Kidney (tissue), 14 donors: ENCODE results near the gene PRDM16. TPM values are rescaled to one million over a fixed set of nuclear protein-coding genes. Genes with fewer than 3 reads are reported as not detected.

Experiments used
- DNase-seq, 5 donors: peaks; one replicate each; pipeline ENCODE4 v3.0.0-alpha.2; 2013 to 2020
- FAIRE-seq: peaks from 2 replicates; lab custom pipeline; 2012; peaks lifted over from hg19 to GRCh38; lab: Jason Lieb, UNC
- H3K27ac ChIP-seq, 2 donors: one replicate each; pipeline ENCODE4 v1.7.0; 2013; ENCODE audit warnings: low read depth in 2 of 2, low read length in 2 of 2, inconsistent platforms in 1 of 2
- H3K27me3 ChIP-seq: one replicate; pipeline ENCODE4 v1.7.1; 2013; ENCODE audit warnings: low read length, inconsistent platforms; ENCODE audit not compliant: control insufficient read depth, insufficient read depth
- H3K36me3 ChIP-seq, 3 donors: one replicate each; pipeline versions ENCODE4 v1.7.0 to v1.7.1; 2013; ENCODE audit warnings: low read length in 3 of 3, control low read depth in 1 of 3, inconsistent platforms in 1 of 3; ENCODE audit not compliant: insufficient read depth in 3 of 3, control insufficient read depth in 2 of 3
- H3K4me1 ChIP-seq, 3 donors: one replicate each; pipeline versions ENCODE4 v1.7.0 to v1.7.1; 2013; ENCODE audit warnings: low read length in 3 of 3, inconsistent platforms in 1 of 3, low read depth in 1 of 3; ENCODE audit not compliant: control insufficient read depth in 2 of 3, insufficient read depth in 2 of 3
- H3K4me3 ChIP-seq, 3 donors: one replicate each; pipeline versions ENCODE4 v1.7.0 to v1.8.1; 2013; ENCODE audit warnings: low read length in 3 of 3, control low read depth in 1 of 3, inconsistent platforms in 1 of 3
- H3K9ac ChIP-seq, 3 donors: one replicate each; pipeline versions ENCODE4 v1.7.0 to v1.7.1; 2013; ENCODE audit warnings: low read length in 3 of 3, control low read depth in 1 of 3, inconsistent platforms in 1 of 3
- H3K9me3 ChIP-seq, 3 donors: one replicate each; pipeline versions ENCODE4 v1.7.0 to v1.7.1; 2013; ENCODE audit warnings: low read length in 3 of 3, control low read depth in 1 of 3, inconsistent platforms in 1 of 3; ENCODE audit not compliant: control insufficient read depth in 2 of 3, insufficient read depth in 1 of 3
- CTCF ChIP-seq: IDR thresholded peaks from 3 replicates; pipeline ENCODE4 v1.5.1; 2012; ENCODE audit warnings: mild to moderate bottlenecking, moderate library complexity, borderline replicate concordance; ENCODE audit not compliant: insufficient read depth; ENCODE audit errors: extremely low read depth
- intact Hi-C: fragments of 100-400 bp; cut with DNase I; formaldehyde crosslinking; loops from one replicate; pipeline ENCODE4 v1.11.1; 2022
- polyA plus RNA-seq: library from polyadenylated mRNA; stranded (reverse); fragments of 350-450 nt; fragmentation: Illumina TruSeq; extraction: RNeasy Lipid Tissue Mini Kit (QIAGEN cat#74804); gene quantifications from one replicate; pipeline ENCODE4 v1.2.3, GENCODE V29; 2014; ENCODE audit warnings: low read depth, low replicate concordance; ENCODE audit not compliant: insufficient read depth
- total RNA-seq: library from RNA; stranded (reverse); fragmentation: NEBNext Ultra II Directional; extraction: Animal tissue kit (Norgen Biotek cat#: 25700); gene quantifications from one replicate; pipeline ENCODE4 v1.2.1, GENCODE V29; 2021
- donor health status: control.
- donor health status: control.
- donor health status: control.
- donor health status: control.
- donor health status: control.
- donor health status: DM: yes; HTN: yes; CAD: no.
- donor health status: Normal renal cell carcinoma (clear cell type).

PRDM16 gene
- total and polyA plus RNA-seq, 2 donors from 2014 or later = 3.0 to 21.9 TPM

- intact Hi-C loops = no loop called here
- H3K36me3 ChIP-seq = no peaks in the 10 kb centered on the region
- H3K9ac ChIP-seq = no peak overlapping the region
- no peaks in the 10 kb centered on the region for H3K9me3 ChIP-seq
- H3K4me1 ChIP-seq = peaks cover 0 to 11% (median 0%) of the 10 kb centered on the region in 3 donors
- DNase-seq = no peak
- no peak for FAIRE-seq
- no peak overlapping the region for H3K27ac ChIP-seq
- peaks cover 12% of the 10 kb centered on the region for H3K27me3 ChIP-seq
- no peak for TF ChIP-seq CTCF
- no peak overlapping the region for H3K4me3 ChIP-seq
Measured at GRCh38 chr1:3134381-3135072, 65.5 kb downstream of the PRDM16 start.

DNA sequence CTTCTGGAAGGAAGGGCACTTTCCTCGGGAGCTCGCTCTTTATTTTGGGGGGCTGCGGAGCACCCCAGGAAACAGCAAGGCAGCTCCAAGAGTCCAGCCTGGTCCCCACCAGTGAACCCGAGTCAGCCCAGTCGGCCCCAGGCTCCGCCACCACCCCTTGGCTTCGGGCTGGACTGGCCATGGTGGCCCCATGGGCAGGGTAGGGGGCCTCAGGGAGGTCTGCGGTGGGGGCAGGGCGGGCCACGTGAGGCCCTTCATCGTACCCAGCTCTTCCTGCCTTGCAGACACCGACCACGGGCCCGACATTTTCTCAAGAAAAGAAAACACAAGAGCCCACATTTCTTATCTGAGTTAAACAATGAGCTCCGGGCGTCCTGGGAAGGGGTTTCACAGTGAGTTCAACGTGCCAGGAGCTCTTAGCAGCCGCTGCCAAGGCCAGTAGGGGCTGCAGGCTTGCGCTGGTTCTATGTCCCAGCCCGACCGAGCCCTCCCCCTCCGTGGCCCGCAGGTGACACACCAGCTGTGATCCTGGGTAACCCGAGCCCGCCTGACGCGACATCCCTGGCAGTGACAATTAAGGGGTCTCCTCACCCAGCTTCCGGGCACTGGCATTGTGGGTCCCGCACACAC lies 66.2 kb downstream of the PRDM16 start:
- Histone ChIP-seq H3K27me3 (peaks cover 14% of the 10 kb centered on the region), H3K9me3 (no peaks in the 10 kb centered on the region), H3K36me3 (no peaks in the 10 kb centered on the region), H3K27ac (no peak overlapping the region), H3K9ac (no peak overlapping the region), H3K4me1 (peaks cover 0 to 11% (median 0%) of the 10 kb centered on the region in 3 donors), H3K4me3 (no peak overlapping the region)
- DNase-seq (peak in 2 of 5 donors; percentile 51 to 68), FAIRE-seq (no peak)
- TF ChIP-seq CTCF = no peak
- intact Hi-C loops = no loop called here

DNA sequence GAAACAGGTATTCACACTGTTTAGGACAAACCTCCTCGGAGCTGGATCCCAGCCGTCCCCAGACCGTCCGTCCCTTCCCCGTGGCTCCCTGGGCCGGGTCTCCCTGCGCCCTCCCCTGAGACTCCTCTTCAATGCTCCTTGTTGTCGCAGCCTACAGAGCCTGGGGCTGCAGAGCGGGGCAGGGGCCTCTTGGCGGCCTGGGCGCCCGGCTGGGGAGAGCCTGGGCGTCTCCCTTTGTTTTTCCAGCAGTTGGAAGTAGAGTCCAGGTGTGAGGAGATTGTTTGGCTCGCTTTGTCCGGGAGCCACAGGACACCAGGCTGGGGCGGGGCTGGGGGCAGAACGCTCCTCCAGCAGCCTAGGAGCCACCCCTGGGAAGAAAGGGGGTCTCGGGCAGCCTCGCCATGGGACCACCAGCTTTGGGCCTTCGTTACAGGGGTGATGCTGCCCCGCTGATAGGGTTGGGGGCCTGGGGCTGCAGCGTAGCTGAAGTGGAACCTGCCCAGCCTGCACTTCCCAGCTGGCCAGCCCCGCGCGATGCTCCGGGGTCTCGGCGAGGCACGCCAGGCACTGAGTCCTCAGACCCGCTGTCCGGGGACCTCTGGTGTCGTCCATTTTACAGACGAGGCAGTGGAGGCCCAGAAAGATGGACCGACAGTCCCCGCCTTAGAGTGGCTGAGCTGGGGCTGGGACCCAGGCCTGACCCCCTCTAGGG lies 66.9 kb downstream of the PRDM16 start:
- H3K4me1 ChIP-seq = peaks cover 0 to 11% (median 0%) of the 10 kb centered on the region in 3 donors
- no peak overlapping the region for H3K9ac ChIP-seq
- TF ChIP-seq CTCF = no peak
- no peak overlapping the region for H3K27ac ChIP-seq
- H3K36me3 ChIP-seq = no peaks in the 10 kb centered on the region
- intact Hi-C loops = no loop called here
- FAIRE-seq (no peak), DNase-seq (no peak)
- H3K27me3 ChIP-seq = peaks cover 18% of the 10 kb centered on the region
- H3K4me3 ChIP-seq = no peak overlapping the region
- H3K9me3 ChIP-seq = no peaks in the 10 kb centered on the region
